Hepatocyte (in vitro differentiated cells): ENCODE measurements around the gene GINS1.

Experiments
- CTCF ChIP-seq: fragments of 200-600 bp; sonication (generic); IDR thresholded peaks from 2 replicates; pipeline ENCODE4 v1.5.1; 2016; ENCODE audit warnings: antibody characterized with exemption, mild to moderate bottlenecking; ENCODE audit not compliant: poor library complexity
- EZH2 ChIP-seq: fragments of 200-600 bp; sonication (generic); IDR thresholded peaks from 2 replicates; pipeline ENCODE4 v1.6.1; 2016; ENCODE audit warnings: antibody characterized with exemption, mild to moderate bottlenecking, borderline replicate concordance
- EZH2phosphoT487 ChIP-seq: fragments of 200-600 bp; sonication (generic); IDR thresholded peaks from one replicate; pipeline ENCODE4 v1.6.1; 2018; ENCODE audit warnings: antibody characterized with exemption, mild to moderate bottlenecking, low read depth, moderate library complexity; ENCODE audit not compliant: unreplicated experiment, severe bottlenecking

GRCh38 chr20:25489221-25489871, 81.9 kb downstream of the GINS1 start:
- TF ChIP-seq CTCF (no peak), EZH2 (no peak), EZH2phosphoT487 (no peak)
